ENCODE measurements around the gene ABCA7.

The ABCA7 gene

DNA sequence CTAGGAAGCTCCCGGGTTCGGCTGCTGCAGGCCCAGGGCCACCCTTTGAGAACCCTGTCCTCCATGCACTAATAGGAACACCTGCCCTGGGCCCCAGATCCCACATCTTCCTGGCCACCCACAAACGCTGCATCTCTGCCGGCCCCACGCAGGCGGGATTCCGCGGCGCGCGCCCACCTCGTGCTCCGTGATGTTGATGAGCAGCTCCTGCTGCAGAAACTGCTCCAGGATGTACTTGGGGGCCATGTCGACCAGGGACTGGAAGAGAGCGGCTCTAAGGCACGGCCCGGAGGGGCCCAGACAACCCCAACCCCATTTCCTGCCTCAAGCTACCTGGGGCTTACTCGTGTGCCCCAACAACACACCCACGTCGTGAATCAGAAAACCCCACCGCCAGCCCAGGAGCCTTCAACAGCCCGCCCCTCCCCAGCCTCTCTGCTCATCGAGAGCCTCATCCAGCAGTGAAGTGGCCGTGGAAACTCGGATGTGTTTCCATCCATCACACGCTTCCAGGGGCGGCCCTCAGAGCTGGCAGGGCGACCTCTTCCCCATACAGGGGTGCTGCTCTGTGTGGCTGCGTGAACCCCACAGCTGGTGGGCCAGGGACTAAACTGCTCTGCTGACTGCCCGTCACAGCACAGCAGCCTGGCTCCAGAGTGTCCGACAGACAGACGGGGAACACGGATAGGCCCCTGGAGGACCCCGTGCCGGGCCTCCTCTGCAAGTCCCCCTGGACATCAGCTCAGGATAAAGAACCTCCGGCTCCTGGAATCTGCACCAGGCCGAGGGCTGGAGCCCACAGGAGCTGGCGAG, 51.0 kb downstream of the ABCA7 start:
- intact Hi-C loops (cut with DNase I): no loop called here

DNA sequence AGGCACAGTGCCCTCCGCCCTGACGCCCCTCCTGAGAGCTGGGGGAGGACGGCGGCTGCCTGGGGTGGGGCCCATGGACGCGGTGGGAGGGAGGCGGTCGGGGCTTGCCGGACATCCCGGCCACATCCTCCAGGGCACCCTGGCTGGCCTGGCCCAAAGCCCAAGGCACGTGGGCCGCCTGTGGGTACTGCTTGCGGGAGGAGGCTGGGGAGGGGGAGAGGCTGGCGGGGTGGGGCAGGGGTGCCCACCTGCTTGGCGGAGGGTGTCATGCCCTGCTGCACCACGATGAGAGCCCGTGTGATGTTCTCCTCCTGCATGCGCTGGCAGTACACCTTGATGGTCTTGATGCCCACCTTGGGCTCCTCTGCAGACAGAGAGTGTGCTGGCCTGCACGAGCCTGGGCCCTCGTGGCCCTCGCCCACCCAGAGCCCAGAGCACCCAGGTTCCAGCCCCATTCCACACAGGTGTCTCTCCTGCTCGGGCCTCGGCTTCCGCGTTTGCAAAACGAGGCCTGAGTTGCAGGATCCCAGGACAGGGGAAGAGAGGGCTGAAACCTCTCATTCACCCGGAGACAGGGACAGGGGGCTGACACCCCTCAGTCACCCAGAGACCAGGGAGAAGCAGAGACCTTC, 51.8 kb downstream of the ABCA7 start:
- no peak for DNase-seq
- intact Hi-C loops (cut with DNase I): no loop called here

More for the DNA sequence above, 51.0 kb downstream of the ABCA7 start:
- DNase-seq: peak in 16 of 42 donors; percentile 26 to 75 (median 54)

DNA sequence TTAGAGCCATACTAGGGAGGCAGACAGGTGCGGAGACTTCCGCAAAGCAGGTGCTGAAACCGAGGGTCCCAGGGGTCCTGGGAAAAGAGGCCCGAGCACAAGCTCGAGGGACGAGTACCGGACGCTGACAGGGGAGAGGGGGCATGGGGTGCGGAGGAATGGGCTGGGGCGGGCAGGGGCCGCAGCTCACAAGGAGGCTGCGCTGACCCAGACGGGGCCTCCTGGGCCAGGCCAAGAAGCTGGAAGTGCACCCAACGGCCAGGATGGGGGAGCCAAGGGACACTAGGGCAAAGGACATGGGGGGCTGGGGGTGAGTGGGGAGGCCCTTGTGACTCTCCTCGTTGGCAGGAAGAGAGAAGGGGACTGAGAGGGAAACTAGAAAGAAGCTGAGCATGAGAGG, 53.4 kb downstream of the ABCA7 start:
- intact Hi-C loops (cut with DNase I): no loop called here
- no peak for DNase-seq

DNA sequence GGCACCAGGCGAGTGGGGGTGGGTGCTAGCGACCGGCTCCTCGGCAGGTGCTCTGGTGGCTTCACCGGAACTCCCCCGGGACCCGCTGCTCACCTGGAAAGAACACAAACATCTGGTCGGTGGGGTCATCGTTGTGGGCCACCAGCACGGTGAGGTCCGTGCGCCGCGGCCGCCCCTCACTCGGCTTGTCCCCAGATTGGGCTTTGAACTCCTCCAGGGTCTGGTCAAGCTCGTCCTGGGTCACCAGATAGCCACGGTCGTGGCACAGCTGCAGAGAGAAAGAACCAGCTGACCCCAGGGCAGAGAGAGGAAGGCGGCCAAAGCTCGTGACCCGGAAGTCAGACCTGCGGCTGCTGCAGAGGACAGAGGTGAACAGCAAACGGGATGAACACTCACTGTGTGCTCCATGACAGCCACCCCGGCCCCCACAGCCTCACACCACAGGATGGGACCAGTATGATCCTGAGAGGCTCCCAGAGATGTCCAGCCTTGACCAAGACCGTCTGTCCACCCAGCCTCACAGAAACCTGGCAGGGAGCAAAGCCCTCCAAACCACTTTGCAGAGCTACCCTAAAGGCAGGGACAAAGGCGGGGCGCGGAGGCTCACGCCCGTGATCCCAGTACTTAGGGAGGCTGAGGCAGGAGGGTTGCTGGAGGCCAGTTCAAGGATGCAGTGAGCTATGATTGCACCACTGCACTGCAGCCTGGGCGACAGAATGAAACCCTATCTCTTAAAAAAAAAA, 54.1 kb downstream of the ABCA7 start:
- intact Hi-C loops (cut with DNase I): no loop called here
- DNase-seq: no peak

DNA sequence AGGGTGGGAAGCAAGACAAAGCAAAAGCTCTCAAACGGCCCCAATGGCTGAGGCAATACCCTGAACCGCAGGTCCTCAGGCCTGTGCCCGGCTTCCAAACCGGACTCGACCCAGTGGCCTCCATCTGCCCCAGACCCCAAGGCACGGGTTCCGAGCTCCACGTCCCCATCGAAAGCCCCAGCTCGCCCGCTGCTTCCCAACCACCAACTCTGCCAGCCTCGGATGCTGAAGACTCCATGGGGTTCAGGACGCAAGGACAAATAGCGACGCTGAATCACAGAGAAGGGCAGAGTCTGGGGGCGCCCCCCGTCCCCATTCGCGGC, 54.7 kb downstream of the ABCA7 start:
- DNase-seq: no peak
- intact Hi-C loops (cut with DNase I): no loop called here

DNA sequence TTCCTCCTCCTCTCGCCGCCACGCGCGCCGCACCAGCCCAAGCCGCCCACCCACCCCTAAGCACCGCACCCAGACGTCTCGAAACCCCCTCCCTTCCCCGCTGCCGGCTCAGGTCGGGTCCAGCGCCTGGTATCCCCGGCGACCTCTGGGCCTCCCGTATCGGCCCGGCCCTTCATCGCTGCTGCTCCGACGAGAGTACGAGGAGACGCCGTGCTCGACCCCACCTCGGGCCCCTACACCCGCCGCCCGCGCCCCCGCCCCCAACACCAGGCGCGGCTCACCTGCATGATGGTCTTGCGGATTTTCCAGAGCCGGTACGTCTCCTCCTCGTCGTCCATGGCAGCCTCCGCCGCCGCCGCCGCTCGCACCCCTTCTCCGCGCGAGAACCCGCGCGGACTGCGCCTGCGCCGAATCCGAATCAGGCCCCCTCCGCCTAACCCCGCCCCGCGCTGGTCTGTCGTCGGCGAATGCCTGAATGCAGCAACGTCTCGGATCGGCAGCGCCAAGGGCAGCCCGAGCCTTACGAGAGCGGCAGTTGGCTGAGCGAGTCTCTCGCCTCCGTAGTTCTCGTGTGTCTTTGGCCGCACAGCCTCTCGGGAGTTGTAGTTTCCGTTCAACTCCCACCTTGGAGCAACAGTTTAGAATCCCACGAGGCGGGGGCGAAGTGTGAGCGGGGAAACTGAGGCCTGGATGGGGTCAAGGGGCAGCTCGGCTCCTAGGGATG, 55.2 kb downstream of the ABCA7 start, which contains the start of gene POLR2E:
Gene POLR2E (minus strand): TSS at position 398 of the 724 bp plus-strand sequence. CDS start 60 bp downstream, at position 338.
- peak; percentile 98 to 100 (median 99) for DNase-seq
- intact Hi-C loops (cut with DNase I): no loop called here

DNA sequence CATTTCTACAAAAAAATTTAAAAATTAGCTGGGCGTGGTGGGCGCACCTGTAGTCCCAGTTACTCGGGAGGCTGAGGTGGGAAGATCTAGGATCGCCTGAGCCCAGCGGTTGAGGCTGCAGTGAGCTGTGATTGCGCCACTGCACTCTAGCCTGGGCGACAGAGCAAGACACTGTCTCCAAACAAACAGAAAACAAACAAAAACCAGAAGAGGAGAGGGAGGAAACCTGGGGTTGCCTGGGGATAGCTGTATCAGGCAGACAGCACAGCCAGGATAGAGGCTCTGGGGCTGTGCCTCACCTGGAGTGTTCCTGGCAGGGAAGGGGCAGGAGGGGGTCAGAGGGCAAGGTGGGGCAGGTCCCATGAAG, 57.9 kb downstream of the ABCA7 start:
- no peak for DNase-seq
- intact Hi-C loops (cut with DNase I): no loop called here

DNA sequence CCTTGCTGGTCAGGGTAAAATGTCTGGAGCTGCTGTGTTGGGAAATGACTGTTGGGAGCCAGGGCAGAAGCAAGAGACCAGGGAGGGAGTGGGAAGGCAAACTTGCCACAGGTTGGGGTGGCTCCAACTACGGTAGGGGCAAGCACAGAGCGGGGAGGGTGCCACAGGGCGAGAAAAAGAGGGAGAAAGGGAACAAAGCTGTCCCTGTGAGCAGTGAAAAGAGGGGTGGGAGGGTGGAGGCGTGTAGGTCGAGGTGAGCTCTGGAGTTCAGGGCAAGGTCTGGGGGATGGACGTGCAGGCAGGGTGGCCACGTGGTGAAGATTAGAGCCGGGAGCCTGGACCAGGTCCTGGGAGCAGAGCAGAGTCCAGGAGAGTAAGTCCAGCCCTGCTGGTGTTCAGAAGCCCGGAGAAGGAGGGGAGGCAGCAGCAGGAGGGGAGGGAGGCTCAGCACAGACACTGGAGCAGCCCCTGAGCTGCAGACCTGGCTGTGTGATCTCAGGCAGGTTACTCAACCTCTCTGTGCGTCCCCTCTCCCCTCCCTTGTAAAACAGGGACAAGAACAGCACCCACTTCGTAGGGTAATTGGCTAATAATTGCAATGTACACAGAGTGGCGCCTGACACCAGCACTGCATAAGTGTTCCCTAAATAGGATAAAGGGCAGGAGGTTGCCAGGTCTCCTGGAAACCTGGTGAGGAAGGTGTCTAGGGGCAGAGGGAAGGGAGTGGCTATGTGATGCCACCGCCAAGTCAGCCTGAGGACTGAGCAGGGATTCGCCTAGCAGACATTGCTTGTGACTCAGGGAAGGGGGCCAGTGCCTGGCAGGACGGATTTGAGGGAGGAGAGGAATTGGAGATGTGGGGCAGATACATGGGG, 58.5 kb downstream of the ABCA7 start:
- DNase-seq: no peak
- intact Hi-C loops (cut with DNase I): no loop called here

DNA sequence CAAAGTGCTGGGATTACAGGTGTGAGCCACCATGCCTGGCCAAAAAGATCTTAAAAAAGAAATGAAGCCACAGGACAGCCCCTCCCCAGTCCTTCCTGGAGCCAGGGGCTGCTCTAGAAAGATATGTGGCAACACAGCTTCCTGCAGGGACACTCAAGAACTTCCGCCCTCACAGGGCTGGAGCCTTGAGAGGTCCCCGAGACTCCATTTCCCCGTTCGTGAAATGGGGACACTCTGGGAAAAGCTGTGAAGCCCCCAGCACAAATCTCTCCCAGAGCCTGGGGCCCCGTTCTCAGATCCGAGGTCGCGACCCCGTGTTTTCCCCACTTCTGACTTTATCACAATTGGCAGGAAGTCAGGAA, 61.4 kb downstream of the ABCA7 start:
- intact Hi-C loops (cut with DNase I): no loop called here
- peak in 1 of 42 donors; percentile 58 for DNase-seq

DNA sequence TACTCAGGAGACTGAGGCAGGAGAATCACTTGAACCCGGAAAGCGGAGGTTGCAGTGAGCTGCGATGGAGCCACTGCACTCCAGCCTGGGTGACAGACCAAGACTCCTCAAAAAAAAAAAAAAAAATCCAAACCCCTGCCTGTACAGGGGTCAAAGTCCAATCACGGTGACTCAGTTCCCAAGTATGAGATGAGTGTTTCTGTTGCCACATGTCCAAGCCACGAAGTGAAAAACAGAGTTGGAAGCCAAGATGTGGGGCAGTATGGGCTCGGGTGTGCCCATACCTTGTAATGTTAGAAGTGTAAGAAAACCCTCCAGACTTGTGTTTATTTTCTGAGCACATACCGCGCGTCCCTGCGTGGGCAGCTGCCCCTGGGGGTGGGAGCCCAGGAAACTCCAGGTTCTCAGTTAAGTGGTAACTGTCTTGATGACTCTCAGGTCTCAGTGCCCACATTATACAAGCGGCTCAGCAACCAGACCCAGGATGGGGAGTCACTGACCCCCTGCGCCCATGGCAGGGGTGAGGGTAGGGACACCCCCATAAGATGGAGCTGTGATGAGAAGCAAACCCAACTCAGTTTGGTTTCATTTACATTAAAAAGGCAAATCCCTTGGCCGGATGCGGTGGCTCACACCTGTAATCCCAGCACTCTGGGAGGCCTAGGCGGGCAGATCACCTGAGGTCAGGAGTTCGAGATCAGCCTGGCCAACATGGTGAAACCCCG, 62.7 kb downstream of the ABCA7 start:
- intact Hi-C loops (cut with DNase I): no loop called here
- DNase-seq: no peak

DNA sequence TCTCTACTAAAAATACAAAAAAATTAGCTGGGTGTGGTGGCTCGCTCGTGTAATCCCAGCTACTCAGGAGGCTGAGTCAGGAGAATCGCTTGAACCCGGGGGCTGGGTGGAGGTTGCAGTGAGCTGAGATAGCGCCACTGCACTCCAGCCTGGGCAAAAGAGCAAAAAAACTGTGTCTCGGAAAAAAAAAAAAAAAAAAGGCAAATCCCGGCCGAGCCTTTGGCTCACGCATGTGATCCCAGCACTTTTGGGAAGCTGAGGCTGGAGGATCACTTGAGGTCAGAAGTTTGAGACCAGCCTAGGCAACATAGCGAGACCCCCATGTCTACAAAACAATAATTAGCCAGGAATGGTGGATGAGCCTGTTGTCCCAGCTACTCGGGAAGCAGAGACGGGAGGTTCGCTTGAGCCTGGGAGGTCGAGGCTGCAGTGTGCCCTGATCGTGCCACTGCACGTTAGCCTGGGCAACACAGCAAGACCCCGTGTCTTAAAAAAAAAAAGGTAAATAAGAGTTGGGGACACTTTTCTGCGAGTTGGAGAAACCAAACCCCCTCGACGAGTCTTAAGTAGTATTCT, 63.3 kb downstream of the ABCA7 start:
- intact Hi-C loops (cut with DNase I): no loop called here
- no peak for DNase-seq

DNA sequence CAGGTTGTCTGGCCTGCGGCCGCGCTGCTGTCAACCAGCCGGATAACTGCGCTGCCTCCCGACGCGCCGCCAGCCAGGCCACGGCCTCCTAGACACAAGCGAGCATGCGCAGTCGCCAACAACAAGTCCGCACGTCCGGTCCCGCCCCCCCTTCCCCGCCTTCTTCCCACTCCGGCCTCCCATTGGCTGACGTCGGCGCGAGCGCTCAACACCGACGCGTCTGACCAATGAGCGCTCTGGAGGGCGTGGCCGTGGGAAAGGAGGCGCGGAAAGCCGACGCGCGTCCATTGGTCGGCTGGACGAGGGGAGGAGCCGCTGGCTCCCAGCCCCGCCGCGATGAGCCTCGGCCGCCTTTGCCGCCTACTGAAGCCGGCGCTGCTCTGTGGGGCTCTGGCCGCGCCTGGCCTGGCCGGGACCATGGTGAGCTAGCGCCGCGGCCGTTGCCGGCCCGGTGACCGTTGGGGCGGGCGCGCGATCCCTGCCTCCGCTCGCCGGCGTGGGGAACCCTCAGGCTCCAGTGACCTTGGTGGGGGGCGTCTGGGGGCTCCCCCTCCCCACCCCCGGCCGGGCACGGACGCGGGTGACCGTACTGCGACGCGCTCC, 63.9 kb downstream of the ABCA7 start, which contains the start of gene GPX4:
Gene GPX4 (plus strand): TSS at position 287 of the 603 bp plus-strand sequence. CDS start 50 bp downstream, at position 337.
- DNase-seq: peak; percentile 96 to 100 (median 99)
- intact Hi-C loops (cut with DNase I): no loop called here

DNA sequence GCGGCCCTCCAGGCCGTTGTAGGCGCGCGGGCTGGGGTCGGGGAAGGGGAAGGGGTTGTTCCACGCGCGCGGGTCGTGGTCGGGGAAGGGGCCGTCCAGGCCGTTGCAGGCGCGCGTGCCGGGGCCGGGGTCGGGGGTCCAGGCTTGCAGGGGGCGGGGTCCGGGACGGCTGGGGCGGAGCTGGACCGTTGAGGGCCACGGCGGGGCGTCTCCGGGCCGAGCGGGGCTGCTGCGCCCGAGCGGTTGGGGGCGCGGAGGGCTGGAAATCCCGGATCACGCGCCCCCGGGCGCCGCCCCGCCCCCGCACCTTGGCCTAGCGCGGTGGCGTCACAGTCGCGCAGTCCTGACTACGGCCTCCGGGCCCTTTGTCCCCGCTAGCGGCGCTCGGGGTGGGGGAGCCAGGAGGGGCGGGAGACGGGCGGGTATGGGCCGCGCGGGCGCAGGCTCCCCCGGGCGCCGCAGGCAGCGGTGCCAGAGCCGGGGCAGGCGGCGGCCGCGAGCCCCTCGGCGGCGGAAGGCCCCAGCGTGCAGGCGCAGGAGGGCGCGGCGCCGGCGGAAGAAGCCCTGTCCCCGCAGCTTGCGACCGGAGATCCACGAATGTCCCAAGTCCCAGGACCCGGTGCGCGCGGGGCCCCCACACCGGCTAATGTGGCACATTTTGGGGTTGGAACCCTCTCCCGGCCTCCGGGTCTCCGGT, 64.6 kb downstream of the ABCA7 start:
- intact Hi-C loops (cut with DNase I): no loop called here
- peak; percentile 32 to 90 (median 78) for DNase-seq

DNA sequence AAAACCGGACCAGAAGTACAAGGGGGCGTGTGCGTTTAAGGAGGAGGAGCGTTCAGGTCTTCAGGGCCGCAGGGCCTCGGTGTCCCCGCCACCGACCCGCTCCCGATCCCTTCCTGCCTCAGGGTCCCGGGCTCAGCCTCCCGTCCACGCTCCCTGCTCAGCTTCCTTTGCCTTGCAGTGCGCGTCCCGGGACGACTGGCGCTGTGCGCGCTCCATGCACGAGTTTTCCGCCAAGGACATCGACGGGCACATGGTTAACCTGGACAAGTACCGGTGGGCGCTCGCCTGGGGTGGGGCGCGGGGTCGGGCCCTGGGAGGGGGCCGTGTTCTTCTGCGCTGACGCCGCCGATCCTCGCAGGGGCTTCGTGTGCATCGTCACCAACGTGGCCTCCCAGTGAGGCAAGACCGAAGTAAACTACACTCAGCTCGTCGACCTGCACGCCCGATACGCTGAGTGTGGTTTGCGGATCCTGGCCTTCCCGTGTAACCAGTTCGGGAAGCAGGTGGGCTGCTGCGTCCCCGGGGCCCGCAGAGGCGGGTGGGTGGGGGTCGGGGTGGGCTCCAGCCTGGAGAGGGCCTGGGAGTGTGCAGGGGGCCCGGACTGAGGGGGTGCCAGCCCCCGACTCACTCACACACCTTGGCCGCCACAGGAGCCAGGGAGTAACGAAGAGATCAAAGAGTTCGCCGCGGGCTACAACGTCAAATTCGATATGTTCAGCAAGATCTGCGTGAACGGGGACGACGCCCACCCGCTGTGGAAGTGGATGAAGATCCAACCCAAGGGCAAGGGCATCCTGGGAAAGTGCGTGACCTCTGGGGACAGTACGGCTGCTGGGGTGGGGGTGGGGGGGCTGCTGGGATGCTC, 65.3 kb downstream of the ABCA7 start:
- peak in 17 of 42 donors; percentile 13 to 65 (median 51) for DNase-seq
- intact Hi-C loops (cut with DNase I): no loop called here

Measured in head of caudate nucleus (tissue), 42 donors.